Cerebellar cortex (tissue), 1 donor: ENCODE results near the gene LYST.

ENCODE experiments used
- DNase-seq: peaks from one replicate; pipeline ENCODE4 v3.0.0-alpha.2; 2015; ENCODE audit warnings: low spot score

Gene LYST

GRCh38 chr1:235888119-235888643 lies 21.5 kb upstream of the LYST start:
- no peak for DNase-seq

- DNase-seq: no peak
Observed at GRCh38 chr1:235887676-235888075, 21.0 kb upstream of the LYST start.

- no peak for DNase-seq
Observed at GRCh38 chr1:235885655-235886262, 19.1 kb upstream of the LYST start.

GRCh38 chr1:235883261-235883927 lies 16.7 kb upstream of the LYST start:
- peak; percentile 93 for DNase-seq

GRCh38 chr1:235882816-235883215 lies 16.1 kb upstream of the LYST start:
- DNase-seq: no peak

GRCh38 chr1:235881930-235882700 lies 15.4 kb upstream of the LYST start:
- DNase-seq: peak; percentile 54

GRCh38 chr1:235878082-235878811 lies 11.5 kb upstream of the LYST start:
- peak; percentile 70 for DNase-seq

GRCh38 chr1:235876402-235876841 lies 9.7 kb upstream of the LYST start:
- no peak for DNase-seq

- no peak for DNase-seq
Observed at GRCh38 chr1:235875036-235875597, 8.4 kb upstream of the LYST start.

- no peak for DNase-seq
Observed at GRCh38 chr1:235874261-235874660, 7.6 kb upstream of the LYST start.

GRCh38 chr1:235873571-235873970 lies 6.9 kb upstream of the LYST start:
- DNase-seq: no peak

- DNase-seq: no peak
Observed at GRCh38 chr1:235873045-235873444, 6.3 kb upstream of the LYST start.

GRCh38 chr1:235872270-235872669 lies 5.6 kb upstream of the LYST start:
- DNase-seq: no peak

- DNase-seq: no peak
Observed at GRCh38 chr1:235867903-235868469, 1.3 kb upstream of the LYST start.

- peak; percentile 95 for DNase-seq
Observed at GRCh38 chr1:235866913-235867845, 473 bp upstream of the LYST start.

GRCh38 chr1:235865565-235866204 lies 1.0 kb downstream of the LYST start:
- DNase-seq: no peak

- DNase-seq: no peak
Observed at GRCh38 chr1:235864931-235865525, 1.7 kb downstream of the LYST start.

- no peak for DNase-seq
Observed at GRCh38 chr1:235864469-235864868, 2.2 kb downstream of the LYST start.

GRCh38 chr1:235863699-235864093 lies 3.0 kb downstream of the LYST start:
- no peak for DNase-seq
